H1 (cell line): Measurements from ENCODE around the gene TMEM237.

Experiments used
- CBX5 ChIP-seq: fragments of 300-800, 300-1000 bp; sonication (generic); IDR thresholded peaks from 2 replicates; pipeline ENCODE4 v1.7.1; 2016; ENCODE audit warnings: antibody characterized with exemption, low read length, low read depth
- CEBPB ChIP-seq: IDR thresholded peaks from 2 replicates; pipeline ENCODE4 v1.6.1; 2012; ENCODE audit warnings: low read depth, low read length
- CHD1 ChIP-seq: IDR thresholded peaks from 2 replicates; pipeline ENCODE4 v1.6.1; 2012; ENCODE audit warnings: low read depth, low read length, improper control_type of control experiment
- CREB1 ChIP-seq: IDR thresholded peaks from 2 replicates; pipeline ENCODE4 v1.6.1; 2012; ENCODE audit warnings: inconsistent platforms
- JUN ChIP-seq: IDR thresholded peaks from 2 replicates; pipeline ENCODE4 v1.6.1; 2011; ENCODE audit warnings: low read depth, mild to moderate bottlenecking, improper control_type of control experiment, low read length
- JUND ChIP-seq: IDR thresholded peaks from 2 replicates; pipeline ENCODE4 v1.6.1; 2011; ENCODE audit warnings: mild to moderate bottlenecking, improper control_type of control experiment, low read length
- KDM1A ChIP-seq: fragments of 200-600, 300-600 bp; sonication (generic); IDR thresholded peaks from 2 replicates; pipeline ENCODE4 v1.7.1; 2016; ENCODE audit warnings: mild to moderate bottlenecking, low read length, borderline replicate concordance
- POLR2A ChIP-seq, 2 experiments: IDR thresholded peaks; 1 replicate in 1 of 2; 2 replicates in 1 of 2; pipeline ENCODE4 v1.6.1; 2011; ENCODE audit warnings: low read depth in 2 of 2, low read length in 2 of 2, mild to moderate bottlenecking in 2 of 2; ENCODE audit errors: control extremely low read depth in 1 of 2
- POLR2AphosphoS5 ChIP-seq: IDR thresholded peaks from 2 replicates; pipeline ENCODE4 v1.6.1; 2011; ENCODE audit warnings: low read depth, low read length
- RXRA ChIP-seq: IDR thresholded peaks from 2 replicates; pipeline ENCODE4 v1.6.1; 2011; ENCODE audit warnings: low read depth, mild to moderate bottlenecking, low read length, moderate library complexity; ENCODE audit not compliant: insufficient read depth
- SP1 ChIP-seq: IDR thresholded peaks from 2 replicates; pipeline ENCODE4 v1.6.1; 2011; ENCODE audit warnings: low read depth, low read length
- SP2 ChIP-seq: IDR thresholded peaks from 2 replicates; pipeline ENCODE4 v1.6.1; 2012; ENCODE audit warnings: mild to moderate bottlenecking, low read length, inconsistent platforms
- TAF1 ChIP-seq: IDR thresholded peaks from 2 replicates; pipeline ENCODE4 v1.6.1; 2011; ENCODE audit warnings: mild to moderate bottlenecking, low read depth, low read length
- TF ChIP-seq, protein P1 (sequence below), 3 experiments: IDR thresholded peaks; 1 replicate in 2 of 3; 2 replicates in 1 of 3; pipeline versions ENCODE4 v1.5.1 to v1.6.1; 2011; ENCODE audit warnings: low read length in 3 of 3, mild to moderate bottlenecking in 3 of 3, inconsistent platforms in 2 of 3, low read depth in 1 of 3, moderate library complexity in 1 of 3; ENCODE audit not compliant: insufficient read depth in 1 of 3; ENCODE audit errors: control extremely low read depth in 1 of 3

DNA sequence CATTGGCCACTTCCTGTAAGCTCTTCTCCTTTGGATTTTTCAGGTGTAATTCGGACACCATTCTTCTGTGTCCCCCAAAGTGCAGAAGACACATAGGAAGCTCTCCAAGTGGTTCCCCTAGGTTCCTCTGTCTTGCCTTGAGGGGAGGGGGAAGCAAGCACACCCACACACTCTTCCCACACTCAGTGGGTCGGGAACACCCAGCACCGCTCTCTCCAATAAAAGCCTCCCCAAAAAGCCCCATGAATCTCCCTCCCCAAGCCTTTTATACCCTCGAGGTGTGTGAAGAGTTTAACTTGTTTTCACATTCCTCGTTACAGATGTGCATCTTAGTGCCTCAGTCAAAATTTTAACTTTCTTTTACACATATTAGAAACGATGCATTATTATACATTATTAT is 9.9 kb upstream of the TMEM237 start:
- TF ChIP-seq RXRA (no peak), POLR2A (IDR thresholded peaks at IDR 0.05; ENCODE audit: control extremely low read depth in 1 of 2, low read depth in 2 of 2, low read length in 2 of 2) (no peak), JUND (no peak), TAF1 (no peak), CHD1 (no peak), CEBPB (no peak), POLR2AphosphoS5 (no peak), CBX5 (no peak), KDM1A (no peak), SP2 (no peak), SP1 (no peak), JUN (no peak), CREB1 (no peak)
- TF ChIP-seq, protein P1, sequence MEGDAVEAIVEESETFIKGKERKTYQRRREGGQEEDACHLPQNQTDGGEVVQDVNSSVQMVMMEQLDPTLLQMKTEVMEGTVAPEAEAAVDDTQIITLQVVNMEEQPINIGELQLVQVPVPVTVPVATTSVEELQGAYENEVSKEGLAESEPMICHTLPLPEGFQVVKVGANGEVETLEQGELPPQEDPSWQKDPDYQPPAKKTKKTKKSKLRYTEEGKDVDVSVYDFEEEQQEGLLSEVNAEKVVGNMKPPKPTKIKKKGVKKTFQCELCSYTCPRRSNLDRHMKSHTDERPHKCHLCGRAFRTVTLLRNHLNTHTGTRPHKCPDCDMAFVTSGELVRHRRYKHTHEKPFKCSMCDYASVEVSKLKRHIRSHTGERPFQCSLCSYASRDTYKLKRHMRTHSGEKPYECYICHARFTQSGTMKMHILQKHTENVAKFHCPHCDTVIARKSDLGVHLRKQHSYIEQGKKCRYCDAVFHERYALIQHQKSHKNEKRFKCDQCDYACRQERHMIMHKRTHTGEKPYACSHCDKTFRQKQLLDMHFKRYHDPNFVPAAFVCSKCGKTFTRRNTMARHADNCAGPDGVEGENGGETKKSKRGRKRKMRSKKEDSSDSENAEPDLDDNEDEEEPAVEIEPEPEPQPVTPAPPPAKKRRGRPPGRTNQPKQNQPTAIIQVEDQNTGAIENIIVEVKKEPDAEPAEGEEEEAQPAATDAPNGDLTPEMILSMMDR (IDR thresholded peaks at IDR 0.05; ENCODE audit: control extremely low read depth in 1 of 3, insufficient read depth in 1 of 3, low read depth in 1 of 3, low read length in 3 of 3): no peak
